GM19240 (cell line): ENCODE results near the gene OR2B3.
A peak's percentile ranks its signal among the peaks of the same experiment; 100 is the strongest.
"Not testable (repeated sequence)": the region's sequence is repeated elsewhere in the genome, so short reads cannot be mapped to it uniquely, and the experiment has no call there.

Experiments used
- DNase-seq: peaks from one replicate; pipeline ENCODE4 v3.0.0; 2011; ENCODE audit warnings: low spot score; ENCODE audit not compliant: insufficient read length

Gene OR2B3, protein sequence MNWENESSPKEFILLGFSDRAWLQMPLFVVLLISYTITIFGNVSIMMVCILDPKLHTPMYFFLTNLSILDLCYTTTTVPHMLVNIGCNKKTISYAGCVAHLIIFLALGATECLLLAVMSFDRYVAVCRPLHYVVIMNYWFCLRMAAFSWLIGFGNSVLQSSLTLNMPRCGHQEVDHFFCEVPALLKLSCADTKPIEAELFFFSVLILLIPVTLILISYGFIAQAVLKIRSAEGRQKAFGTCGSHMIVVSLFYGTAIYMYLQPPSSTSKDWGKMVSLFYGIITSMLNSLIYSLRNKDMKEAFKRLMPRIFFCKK

DNA sequence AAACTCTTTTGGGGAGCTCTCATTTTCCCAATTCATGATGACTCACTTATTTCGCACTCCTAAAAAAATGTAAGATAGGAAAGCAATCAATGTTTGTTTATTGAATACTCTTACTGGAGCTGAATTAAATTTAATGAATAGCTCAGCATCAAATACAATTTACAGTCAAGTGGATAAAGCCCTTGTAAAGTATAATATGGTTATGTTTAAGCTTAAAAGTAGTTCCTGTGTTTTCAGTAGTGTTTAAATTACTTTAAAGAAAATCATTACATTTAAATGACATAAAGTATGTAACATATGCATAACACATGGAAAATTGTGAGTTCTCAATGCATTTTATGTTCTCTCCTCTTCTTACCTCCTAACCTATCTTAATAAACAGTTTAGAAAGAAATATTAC lies at the start of gene OR2B3:
Gene OR2B3 (minus strand): TSS at position 101 of the 400 bp plus-strand sequence. CDS start 65 bp downstream, at position 36.
- DNase-seq, result no peak

DNA sequence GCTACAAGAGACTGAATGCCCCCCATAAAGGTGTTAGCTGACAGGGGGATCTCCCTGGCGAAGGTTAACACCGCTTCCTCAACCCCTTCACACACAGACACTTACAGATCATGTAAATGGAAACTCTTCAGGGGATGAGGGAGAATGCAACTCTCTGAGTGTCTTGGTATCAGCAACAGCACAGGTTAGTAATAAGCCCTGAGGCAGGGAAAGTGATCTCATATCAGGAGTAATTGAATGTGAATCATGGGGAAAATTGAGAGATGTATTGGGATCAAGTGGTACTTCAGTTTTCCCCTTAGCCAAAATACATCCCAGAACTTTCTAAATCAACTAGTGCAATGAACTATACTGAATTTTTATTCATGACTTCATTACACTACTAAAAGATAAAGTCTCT lies 44.6 kb upstream of the OR2B3 start:
- no peak for DNase-seq

DNA sequence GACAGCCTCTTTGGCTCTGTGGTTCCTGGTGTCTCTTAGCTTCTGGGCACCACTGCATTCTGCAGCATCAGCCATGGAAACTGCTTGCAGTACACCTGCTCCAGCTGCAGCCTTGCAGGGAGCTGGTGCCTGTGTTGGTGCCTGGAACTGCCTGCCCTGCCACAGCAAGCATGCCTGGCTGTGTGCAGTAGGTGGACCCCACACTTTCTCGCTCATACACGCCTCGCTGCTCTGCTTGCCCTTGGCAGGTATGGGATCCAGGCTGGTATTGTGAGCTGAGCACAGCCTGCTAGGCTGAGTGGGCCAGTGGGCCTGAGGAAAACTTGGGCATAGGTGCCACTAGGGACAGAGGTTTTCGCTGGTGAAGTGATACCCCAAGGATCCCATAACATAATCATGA lies 43.5 kb upstream of the OR2B3 start:
- no peak for DNase-seq

DNA sequence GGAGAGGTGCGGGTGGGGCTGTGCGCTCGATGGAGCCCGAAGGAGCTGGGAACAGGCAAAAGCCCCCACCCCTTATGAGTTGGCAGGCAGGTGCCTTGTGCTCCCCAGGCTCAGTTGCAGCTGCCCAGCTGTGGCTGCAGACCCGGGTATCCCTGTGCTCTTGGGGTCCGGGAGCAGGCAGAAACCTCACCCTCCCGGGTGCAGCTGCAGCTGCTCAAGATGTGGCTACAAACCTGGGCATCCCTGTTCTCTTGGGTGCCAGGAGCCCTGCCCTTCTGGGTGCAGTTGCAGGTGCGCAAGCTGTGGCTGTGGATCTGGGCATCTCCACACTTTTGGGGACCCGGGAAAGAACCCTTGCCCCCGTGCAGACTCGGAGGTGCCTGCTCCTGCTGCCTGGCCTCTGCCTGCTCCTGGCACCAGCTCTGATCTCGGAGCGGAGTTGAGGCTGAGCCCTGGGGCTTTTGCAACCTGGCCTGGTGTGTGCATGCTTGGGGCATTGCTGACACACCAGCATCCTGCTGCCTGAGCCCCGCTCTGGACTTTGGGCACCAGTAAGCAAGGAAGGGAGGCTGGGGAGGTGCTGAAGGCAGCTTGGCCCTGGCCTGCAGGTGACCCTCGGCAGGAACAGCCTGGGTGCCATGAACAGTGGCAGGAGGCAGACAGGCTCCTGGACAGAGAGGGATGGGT lies 42.4 kb upstream of the OR2B3 start:
- no peak for DNase-seq

DNA sequence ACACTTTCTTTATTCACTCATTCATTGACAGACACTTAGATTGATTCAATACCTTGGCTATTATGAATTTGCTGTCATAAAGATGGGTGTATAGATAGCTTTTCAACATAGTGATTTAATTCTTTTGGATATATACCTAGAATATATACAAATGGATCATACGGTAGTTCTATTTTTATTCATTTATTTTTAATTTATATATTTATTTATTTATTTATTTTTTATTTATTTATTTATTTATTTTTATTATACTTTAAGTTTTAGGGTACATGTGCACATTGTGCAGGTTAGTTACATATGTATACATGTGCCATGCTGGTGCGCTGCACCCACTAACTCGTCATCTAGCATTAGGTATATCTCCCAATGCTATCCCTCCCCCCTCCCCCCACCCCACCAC lies 27.9 kb upstream of the OR2B3 start:
- DNase-seq, result not testable (repeated sequence)

DNA sequence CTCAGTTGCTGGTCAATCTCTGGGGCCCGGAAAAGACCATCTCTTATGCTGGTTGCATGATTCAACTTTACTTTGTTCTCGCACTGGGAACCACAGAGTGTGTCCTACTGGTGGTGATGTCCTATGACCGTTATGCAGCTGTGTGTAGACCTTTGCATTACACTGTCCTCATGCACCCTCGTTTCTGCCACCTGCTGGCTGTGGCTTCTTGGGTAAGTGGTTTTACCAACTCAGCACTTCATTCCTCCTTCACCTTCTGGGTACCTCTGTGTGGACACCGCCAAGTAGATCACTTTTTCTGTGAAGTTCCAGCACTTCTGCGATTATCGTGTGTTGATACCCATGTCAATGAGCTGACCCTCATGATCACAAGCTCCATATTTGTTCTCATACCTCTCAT lies 25.0 kb upstream of the OR2B3 start:
- DNase-seq, result no peak

DNA sequence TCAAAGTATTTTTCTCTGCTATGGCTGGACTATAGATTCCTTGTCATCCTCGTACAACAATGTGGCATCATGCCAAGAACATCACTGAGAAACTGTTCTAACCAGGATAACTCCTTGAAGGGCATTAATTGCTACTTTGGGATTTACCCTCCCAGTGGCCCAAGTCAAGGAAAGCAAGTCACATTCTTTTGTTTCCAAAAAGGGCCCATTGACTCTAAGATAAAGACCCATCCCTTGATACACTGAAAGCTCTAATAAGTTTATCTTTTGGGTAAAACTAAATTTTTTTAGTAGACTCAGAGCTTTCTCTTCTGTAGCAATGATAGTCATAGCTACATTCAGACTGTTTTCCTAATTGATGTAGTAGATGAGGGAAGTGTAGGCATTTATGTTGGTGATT lies 20.6 kb upstream of the OR2B3 start, which contains the start of gene OR2J3:
Gene OR2J3 (plus strand): TSS at position 301 of the 400 bp plus-strand sequence. CDS start 3,833 bp downstream, outside the sequence.
- DNase-seq, result no peak

DNA sequence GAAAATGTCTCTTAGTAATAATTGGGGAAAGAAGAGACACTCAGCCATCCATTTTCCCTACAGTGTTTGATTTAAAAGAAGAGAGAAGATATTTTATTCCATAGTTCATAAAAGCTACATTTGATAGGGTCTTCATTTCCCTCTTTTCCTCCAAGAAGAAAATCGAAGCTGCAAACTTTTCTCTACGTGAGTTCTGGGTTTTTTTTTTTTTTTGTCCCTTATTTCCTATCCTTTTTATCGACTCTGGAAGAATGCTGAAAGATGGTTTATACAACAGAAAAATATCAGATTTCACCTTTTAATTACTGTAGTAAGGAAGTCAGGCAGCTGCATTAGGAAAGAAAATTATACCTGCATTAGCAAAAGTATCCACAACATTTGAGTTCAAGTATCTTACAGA lies 12.1 kb upstream of the OR2B3 start, which contains the start of gene OR2J1:
Gene OR2J1 (plus strand): TSS at position 301 of the 400 bp plus-strand sequence. CDS start 1,453 bp downstream, outside the sequence.
- DNase-seq, result no peak

DNA sequence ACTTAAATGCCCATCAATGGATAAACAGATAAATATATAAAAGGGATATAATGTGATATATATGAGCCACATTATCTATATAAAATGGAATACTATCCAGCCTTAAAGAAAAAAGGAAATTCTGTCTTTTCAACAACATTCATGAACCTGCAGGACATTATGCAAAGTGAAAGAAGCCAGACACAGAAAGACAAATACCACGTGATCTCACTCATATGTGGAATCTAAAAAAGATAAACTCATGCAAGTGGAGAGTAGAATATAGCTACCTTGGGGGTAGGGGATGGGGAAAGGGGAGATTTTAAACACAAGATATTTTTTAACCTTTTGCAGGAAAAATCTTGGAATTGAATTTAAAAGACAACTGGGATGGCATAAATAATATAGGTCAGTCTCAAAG lies 10.7 kb upstream of the OR2B3 start:
- DNase-seq, result no peak

DNA sequence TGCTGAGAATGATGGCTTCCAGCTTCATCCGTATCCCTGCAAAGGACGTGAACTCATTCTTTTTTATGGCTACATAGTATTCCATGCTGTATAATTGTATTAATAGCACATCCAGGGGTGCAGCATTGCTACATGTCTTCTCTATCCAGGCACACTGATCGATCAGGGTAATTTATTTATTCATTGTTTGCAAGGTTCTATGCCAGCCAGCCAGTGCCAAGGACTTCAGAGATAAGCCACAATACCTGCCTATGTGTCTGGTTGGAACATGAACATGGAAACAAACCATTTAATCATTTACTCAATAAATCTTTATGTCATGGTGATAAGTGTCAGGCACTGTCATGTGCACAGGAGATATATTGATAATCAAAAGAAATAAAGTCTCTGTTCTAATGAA lies 5.8 kb upstream of the OR2B3 start:
- DNase-seq, result no peak

DNA sequence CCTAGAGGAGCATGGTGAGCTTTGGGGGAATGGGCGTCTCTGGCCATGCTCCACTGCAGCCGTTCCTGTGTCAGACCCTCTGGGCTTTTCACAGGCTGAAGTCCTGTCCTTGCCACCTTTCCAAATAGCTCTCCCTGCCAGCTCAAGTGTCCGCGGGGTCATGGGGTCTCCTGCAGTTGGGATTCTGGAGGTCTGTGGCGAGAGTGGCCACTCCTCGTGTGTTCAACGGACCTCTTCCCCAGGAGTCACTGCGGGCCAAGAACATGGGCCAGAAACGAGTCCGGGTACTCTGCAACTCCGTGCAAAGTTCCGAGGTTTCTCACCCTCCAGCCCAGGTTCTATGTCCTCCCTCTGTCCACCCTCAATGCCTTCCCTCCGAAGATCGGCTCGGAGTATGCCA lies 4.7 kb downstream of the OR2B3 start:
- DNase-seq, result no peak

DNA sequence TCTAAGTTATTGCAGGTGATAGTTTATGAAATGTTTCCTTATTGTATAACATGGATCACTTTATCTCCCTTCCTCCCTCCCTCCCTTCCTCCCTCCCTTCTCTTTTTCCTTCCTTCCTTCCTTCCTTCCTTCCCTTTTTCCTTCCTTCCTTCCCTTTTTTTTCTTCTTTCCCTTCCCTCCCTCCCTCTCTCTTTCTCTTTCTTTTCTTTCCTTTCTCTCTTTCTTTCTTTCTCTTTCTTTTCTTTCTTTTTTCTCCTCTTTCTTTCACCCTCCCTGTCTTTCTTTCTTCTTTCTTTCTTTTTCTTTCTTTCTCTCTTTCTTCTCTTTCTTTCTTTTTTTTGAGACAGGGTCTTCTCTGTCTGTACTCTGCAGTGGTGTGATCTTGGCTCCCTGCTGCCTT lies 5.8 kb downstream of the OR2B3 start:
- DNase-seq, result no peak

DNA sequence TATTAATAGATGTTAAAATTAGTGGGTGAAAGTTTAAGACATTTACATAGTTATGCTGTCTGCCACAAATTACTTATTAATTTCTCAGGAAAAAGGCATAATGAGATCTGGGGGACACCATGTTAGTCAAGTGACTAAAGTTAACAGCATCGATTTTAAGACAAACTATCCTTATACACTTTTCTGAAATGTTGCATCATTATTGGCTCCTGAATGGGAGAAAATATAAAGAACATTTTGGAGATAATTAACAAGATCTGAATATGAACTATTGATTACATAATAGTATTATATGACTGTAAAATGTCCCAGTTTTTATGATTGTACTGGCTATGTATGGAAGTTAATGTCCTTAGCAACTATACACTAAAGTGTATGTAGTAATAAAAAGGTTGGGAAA lies 7.9 kb downstream of the OR2B3 start:
- DNase-seq, result no peak

DNA sequence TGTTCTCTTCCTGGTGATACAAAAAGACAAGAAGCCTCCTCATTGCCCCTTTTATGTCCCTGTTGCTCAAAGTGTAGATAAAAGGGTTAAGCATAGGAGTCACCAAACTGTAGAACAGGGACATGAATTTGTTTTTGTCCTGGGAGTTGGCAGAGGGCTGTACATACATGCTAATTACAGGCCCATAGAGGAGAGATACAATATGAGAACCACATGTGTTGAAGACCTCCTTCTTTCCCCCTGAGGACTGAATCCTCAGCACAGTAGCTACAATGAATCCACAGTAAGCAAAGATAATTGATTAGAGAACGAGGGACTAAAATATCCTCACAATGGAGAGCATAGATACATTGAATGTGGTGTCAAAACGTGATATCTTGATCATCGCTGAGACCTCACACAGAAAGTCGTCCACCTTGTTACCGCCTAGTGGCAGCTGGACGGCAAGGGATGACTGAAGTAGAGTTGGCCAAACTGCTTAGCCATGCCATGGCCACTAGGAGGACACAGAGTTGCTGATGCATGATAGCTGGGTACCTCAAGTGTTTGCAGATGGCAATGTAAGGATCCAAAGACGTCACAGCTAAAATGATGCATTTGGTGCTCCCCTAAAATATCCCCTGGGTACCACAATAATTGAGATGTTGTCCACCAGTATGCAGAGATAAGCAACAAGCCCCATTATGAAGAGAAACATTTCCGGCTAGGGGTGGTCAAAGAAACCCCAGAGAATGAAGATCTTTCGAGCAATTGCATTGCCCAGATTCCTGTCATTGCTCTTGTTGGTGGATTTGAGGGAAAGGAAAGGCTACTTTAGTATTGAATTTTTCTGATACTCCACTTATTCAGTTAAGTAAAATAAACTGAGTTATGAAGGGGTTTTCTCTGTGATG lies 15.0 kb downstream of the OR2B3 start:
- peak; percentile 29 for DNase-seq

DNA sequence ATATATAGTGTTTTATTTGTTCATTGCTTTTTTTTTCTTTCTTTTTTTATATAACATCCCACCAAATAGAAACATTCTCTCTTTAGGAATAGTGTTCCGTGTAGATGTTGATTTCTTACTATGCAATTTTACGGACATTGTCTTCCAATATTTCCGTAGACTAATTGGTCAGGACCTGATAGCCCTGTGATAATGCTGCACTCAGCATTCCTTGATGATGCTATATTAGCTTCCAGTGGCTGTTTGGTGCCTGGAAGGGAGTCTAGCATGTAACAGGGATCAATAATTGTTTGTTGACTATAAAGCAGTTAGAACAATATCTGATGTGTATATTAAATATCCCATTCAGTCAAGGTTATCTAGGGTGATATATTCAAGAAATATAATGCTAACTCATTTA lies 35.4 kb downstream of the OR2B3 start:
- DNase-seq, result no peak

DNA sequence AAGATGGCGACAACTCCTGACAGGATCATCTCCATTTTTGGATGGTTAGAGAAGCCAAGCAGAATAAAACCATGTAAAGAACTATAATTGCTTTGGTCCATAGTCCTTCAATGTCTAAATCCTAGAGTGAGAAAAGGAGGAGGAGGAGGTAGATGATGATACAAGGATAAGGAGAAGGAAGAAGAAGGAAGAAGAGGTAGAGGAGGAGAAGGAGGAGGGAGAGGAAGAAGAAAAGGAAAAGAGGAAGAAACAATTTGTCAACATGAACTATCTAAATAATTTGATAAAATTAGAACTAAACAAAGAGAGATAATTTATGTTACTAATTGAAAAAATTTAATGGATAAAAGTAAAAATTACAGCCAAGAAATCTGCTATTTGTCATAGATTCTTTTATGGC lies 42.0 kb downstream of the OR2B3 start, which contains the start of gene OR2W1:
Gene OR2W1 (minus strand): TSS at position 101 of the 400 bp plus-strand sequence. CDS start 0 bp downstream, at position 101.
- no peak for DNase-seq
